ENCODE results near the gene NEU2.

- TF ChIP-seq EP300 (IDR thresholded peaks at IDR 0.05) = no peak
- TF ChIP-seq CTCF (IDR thresholded peaks at IDR 0.05) = no peak
- TF ChIP-seq POLR2AphosphoS5 (IDR thresholded peaks at IDR 0.05) = no peak
- TF ChIP-seq POLR2A (IDR thresholded peaks at IDR 0.05) = no peak
Measured at GRCh38 chr2:233079953-233080835, 47.7 kb downstream of the NEU2 start.

All from upper lobe of left lung (tissue), 4 donors.